HG02970 (cell line): ENCODE measurements around the gene ST3GAL6.

Source experiments
- ATAC-seq: cut with Tn5 transposase; IDR thresholded peaks from one replicate; pipeline ENCODE4 v1.9.1; 2021; ENCODE audit warnings: mild to moderate bottlenecking, moderate library complexity, moderate number of reproducible peaks; ENCODE audit not compliant: unreplicated experiment, low FRiP score

The ST3GAL6 gene

GRCh38 chr3:98843266-98843959 is 80.3 kb downstream of the ST3GAL6 start:
- ATAC-seq = no peak
